ENCODE data around the gene PREX1.

Gene PREX1

GRCh38 chr20:48711696-48712464, 115.9 kb downstream of the PREX1 start:
- no peak for DNase-seq

GRCh38 chr20:48711044-48711428, 116.8 kb downstream of the PREX1 start:
- no peak for DNase-seq

DNA sequence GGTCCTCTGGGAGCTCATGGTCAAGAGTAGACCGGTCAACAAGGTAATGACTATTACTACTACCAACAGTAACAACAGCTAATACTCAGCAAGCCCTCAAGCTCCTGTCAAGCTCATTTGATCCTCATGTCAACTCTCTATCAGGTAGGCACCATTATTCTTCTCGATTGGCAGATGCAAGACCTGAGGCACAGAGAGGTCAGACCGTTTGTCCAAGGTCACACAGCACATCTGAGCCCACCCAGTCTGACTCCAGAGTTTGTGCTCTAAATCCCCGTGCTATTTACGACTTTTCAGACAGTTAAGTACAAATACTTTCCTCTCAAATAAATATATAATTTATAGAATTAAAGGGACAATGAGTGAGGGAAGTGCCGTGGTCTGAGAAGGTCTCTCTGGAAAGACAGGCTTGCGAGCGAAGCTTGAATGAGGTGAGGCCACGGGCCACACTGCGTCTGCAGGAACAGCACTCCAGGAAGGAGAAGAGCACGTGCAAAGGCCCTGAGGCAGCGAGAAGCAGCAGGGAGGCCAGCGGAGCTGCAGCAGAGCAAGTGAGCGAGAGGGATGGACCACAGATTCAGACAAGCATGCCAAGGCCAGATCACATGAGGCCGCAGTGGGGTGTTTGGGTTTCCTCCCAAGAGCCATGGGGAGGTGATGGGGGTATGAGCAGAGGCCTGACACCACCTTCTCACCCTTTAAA, 117.3 kb downstream of the PREX1 start:
- DNase-seq = no peak

DNA sequence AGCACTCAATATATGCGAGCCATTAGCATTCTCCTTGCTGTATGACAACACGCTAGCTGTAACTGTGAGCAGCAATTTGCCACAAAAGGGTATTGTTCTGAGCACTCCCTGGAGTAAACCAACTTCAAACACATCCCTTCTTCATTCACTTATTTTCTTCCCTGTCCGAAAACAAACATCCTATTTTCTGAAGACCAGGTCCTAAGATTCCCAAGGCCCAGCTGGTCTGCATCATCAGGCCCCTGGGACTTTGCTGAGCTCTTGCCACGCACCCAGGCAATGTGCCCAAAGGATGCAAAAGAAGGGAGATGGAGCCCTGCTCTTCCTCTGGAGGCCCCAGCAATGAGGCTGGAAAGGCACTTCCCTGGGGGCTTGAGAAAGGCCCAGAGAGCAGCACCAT, 118.1 kb downstream of the PREX1 start:
- no peak for DNase-seq

GRCh38 chr20:48709058-48709691, 118.6 kb downstream of the PREX1 start:
- no peak for DNase-seq

GRCh38 chr20:48708630-48709029, 119.2 kb downstream of the PREX1 start:
- DNase-seq = no peak

- no peak for DNase-seq
These were observed 119.7 kb downstream of the PREX1 start for GRCh38 chr20:48708116-48708515.

DNA sequence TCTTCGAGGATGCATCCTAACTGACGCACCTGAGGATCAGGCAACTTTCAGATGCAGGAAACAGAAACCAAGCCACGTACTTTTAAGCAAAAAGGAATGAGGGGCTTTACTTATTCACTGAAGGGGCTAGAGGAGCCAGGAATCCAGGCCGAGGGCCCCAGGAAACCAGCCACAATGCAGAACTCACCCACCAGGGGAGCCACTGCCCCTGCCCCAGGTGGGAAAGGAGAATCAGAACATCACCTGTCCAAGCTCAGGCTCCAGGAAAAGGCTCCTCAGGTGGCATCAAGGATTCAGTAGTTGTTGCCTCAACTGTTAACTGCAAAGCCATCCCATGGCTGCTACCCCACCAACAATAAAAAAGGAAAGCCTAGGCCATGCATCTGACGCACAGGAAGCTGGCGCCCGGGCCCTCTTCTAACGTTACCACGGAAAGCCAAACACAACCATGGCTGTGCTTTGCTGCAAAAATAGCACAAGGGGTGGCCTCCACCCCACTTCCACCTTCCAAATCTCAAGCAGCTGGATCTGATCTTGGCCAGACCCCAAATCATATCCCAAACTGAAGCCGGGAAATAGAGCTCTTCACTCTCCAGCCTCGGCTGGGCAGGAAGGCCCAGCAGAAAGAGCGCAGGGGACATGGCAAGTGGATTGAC, 121.0 kb downstream of the PREX1 start:
- no peak for DNase-seq

DNA sequence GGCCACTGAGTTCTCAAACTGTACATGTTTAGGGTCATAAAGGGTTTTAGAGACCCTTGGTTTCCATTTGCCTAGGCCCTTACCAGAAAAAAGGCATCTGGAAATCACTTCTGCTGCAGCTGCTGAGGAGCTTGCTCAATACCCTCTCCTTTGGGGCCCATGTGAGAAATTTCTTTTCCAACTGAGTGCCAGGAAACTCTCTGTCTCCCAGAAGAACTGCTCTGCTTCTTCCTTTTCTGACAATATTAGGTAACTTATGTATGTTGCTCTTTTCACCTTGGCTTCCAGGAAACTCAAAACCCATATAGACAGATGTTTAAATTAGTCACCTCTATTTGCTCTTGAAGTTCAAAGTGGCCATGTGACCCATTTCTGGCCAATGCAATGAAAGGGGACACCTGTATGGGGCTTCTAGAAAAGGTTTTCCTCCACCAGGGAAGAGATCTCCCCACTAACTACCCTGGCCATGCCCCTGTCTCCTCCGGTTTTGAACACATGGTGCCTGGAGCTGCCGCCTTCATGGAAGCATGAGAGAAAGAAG, 121.6 kb downstream of the PREX1 start:
- no peak for DNase-seq

- no peak for DNase-seq
These were observed 122.3 kb downstream of the PREX1 start for GRCh38 chr20:48705240-48706115.

DNA sequence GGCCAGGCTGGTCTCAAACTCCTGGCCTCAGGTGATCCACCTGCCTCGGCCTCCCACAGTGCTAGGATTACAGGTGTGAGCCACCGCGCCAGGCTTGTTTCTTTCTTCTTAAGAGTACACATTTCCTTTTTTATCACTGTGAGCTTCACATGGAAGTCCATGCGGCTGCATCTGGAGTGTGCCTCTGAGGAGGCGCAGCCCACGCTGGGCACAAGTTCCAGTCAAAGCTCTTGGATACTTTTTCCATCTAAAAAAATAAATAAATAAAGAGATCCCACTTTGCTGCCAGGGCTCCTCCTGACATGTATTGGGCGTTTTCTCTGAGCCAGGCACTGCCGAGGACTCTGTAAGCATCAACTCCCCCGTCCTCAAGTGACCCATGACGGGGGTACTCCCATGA, 123.0 kb downstream of the PREX1 start:
- DNase-seq = no peak

DNA sequence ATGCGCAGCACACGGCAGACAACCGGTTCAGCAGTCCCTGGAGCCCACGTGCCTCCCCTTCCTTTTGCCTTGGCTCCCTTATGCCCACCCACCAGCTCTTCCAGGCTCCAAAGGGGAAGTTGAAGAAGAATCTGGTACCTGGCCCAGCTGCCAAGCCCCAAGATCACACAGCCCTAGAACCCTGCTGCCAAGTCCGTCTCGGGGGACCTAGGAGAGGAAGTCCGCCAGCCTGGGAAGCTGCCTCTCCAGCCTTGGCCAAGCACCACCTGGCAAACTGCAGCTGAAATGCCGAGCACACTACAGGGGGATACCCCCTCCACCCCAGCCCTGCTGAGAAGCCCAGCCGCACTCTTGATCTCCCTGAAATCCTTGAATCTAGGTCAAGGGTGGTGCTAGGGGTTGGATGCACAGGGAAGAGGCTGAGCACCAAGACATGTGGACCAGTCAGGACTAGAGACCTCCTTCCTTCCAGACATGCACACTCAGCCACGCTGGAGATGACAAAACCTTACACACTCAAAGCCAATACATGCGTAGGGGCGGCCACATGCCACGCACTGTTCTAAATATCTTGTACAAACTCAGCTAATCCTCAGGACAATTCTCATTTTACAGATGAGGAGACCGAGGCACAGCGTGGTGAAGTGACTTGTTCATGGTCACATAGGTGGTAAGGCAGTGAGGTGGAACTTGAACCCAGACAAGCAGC, 124.1 kb downstream of the PREX1 start:
- no peak for DNase-seq

- DNase-seq = no peak
These were observed 124.7 kb downstream of the PREX1 start for GRCh38 chr20:48703107-48703506.

GRCh38 chr20:48702455-48702913, 125.3 kb downstream of the PREX1 start:
- no peak for DNase-seq

DNA sequence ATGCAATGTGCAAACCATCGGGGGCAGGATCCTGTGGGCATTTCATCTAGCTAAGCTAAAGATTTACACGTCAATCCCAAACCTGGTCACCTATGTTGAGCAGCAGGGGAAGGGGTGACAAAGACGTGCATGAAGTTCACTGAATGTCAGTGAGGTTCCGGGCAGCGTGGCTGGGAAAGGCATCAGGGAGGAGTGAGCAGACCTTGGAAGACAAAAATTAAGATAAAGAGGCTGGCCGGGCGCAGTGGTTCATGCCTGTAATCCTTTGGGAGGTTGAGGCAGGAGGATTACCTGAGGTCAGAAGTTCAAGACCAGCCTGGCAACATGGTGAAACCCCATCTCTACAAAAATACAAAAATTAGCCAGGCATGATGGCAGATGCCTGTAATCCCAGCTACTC, 126.1 kb downstream of the PREX1 start:
- no peak for DNase-seq

DNA sequence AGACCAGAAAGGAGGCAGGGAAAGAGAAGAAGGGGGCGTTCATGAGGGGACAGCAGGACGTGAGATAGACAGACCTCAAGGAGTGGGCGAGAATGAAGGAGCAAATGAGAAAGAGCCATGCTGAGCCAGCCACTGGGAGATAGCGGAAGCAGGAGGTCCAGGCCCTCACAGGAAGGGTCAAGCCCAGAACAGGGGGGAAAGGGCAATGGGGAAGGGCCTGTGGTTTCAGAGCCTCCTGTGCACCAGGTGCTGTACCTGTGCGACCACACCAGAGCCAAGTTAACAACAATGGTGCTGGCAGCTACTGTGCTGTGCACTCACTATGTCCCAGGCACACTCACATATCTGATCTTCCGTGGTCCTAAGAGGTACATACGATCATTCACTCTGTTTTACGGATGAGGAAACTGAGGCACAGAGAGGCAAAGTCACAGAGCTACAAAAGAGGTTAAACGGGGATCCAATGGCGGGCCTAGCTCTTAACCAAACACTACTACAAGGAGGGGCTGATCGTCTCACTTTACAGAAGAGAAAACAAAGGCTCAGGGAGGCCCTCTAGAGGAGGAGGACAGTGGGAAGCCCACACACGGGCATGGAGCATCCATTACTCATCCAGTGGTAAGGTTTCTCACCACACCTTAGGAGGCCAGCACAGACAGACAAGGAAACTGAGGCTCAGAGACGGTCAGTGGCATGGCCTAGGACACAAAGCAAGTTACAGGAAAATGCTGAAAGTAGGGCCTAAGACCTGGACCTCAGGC, 129.1 kb downstream of the PREX1 start:
- DNase-seq = no peak

GRCh38 chr20:48697845-48698491, 129.8 kb downstream of the PREX1 start:
- DNase-seq = peak; percentile 28

- no peak for DNase-seq
These were observed 131.1 kb downstream of the PREX1 start for GRCh38 chr20:48696671-48697070.

DNA sequence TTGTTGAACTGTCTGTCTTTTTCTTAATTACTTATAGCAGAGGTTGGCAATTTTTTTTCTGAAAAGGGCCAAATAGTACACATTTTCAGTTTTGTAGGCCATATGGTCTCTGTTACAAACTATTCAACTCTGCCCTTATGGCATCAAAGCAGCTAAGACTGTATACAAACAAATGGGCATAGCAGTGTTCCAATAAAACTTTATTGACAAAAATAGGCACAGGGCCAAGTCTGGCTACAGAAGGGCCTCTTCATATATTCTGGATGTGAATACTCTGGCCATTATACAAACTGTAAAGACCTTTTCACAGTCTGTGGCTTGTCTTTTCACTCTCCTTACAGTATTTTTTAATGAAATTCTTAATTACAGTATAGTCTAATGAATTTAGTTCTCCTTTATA, 132.1 kb downstream of the PREX1 start:
- DNase-seq = no peak

DNA sequence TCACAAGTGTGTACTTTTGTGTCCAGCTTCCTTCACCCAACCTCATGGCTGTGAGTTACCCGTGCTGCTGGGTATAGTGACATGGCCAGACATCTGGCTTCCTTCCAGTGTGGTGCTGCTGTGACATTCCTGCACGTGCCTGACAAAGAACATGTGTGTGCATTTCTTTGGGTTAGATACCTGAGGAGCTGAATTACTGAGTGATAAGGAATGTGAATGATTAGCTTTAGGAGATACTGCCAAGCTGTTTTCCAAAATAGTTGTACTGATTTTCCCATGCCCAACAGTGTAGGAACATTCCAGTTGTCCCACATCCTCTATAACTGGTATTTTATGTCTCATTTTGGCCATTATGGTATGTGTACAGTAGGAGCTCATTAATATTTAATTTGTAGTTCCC, 132.5 kb downstream of the PREX1 start:
- DNase-seq = no peak
